ENCODE results near the gene CHPF2.

GRCh38 chr7:151248346-151249033 lies 16.2 kb downstream of the CHPF2 start, which contains the start of gene SMARCD3:
- no peak for TF ChIP-seq CTCF (IDR thresholded peaks at IDR 0.05)
- TF ChIP-seq ZFX (IDR thresholded peaks at IDR 0.05; ENCODE audit: borderline replicate concordance) = no peak

Data from 22Rv1 (cell line).